ENCODE measurements around the gene VSTM4.

- TF ChIP-seq MYC (IDR thresholded peaks at IDR 0.05; ENCODE audit: low read depth, low read length) (no peak), POLR2A (IDR thresholded peaks at IDR 0.05; ENCODE audit: extremely low read depth, insufficient read length) (no peak)
- TF ChIP-seq, protein P1, sequence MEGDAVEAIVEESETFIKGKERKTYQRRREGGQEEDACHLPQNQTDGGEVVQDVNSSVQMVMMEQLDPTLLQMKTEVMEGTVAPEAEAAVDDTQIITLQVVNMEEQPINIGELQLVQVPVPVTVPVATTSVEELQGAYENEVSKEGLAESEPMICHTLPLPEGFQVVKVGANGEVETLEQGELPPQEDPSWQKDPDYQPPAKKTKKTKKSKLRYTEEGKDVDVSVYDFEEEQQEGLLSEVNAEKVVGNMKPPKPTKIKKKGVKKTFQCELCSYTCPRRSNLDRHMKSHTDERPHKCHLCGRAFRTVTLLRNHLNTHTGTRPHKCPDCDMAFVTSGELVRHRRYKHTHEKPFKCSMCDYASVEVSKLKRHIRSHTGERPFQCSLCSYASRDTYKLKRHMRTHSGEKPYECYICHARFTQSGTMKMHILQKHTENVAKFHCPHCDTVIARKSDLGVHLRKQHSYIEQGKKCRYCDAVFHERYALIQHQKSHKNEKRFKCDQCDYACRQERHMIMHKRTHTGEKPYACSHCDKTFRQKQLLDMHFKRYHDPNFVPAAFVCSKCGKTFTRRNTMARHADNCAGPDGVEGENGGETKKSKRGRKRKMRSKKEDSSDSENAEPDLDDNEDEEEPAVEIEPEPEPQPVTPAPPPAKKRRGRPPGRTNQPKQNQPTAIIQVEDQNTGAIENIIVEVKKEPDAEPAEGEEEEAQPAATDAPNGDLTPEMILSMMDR (IDR thresholded peaks at IDR 0.05; ENCODE audit: low read depth, low read length) = no peak
Observed at GRCh38 chr10:49049660-49050059, 65.7 kb downstream of the VSTM4 start.

Data from NB4 (cell line).